HL-60 (cell line): ENCODE results near the gene BMP6.

Source experiments
- DNase-seq, 2 experiments: peaks; one replicate each; pipeline ENCODE4 v3.0.0-alpha.2; 2010 to 2020; ENCODE audit warnings: low read depth in 1 of 2, low spot score in 1 of 2
- H3K27ac ChIP-seq: fragments of 250-450 bp; sonication (Bioruptor Pico); replicated peaks from 2 replicates; pipeline ENCODE4 v1.5.1; 2020; ENCODE audit warnings: mild to moderate bottlenecking, moderate library complexity
- H3K27me3 ChIP-seq: fragments of 250-450 bp; sonication (Bioruptor Pico); 2 replicates; pipeline ENCODE4 v1.5.1; 2021; ENCODE audit warnings: mild to moderate bottlenecking, moderate library complexity; ENCODE audit not compliant: insufficient read depth, poor library complexity, severe bottlenecking
- H3K4me3 ChIP-seq: replicated peaks from 2 replicates; pipeline ENCODE4 v1.5.1; 2011; ENCODE audit warnings: mild to moderate bottlenecking, control low read depth, low read length; ENCODE audit not compliant: insufficient read depth
- CTCF ChIP-seq: IDR thresholded peaks from one replicate; pipeline ENCODE4 v1.5.1; 2011; ENCODE audit warnings: low read length, control low read depth, inconsistent platforms; ENCODE audit not compliant: insufficient read depth
- GABPA ChIP-seq: IDR thresholded peaks from 2 replicates; pipeline ENCODE4 v1.6.1; 2012; ENCODE audit warnings: low read depth
- POLR2AphosphoS5 ChIP-seq: IDR thresholded peaks from 2 replicates; pipeline ENCODE4 v1.6.1; 2012; ENCODE audit warnings: low read depth
- REST ChIP-seq: IDR thresholded peaks from 2 replicates; pipeline ENCODE4 v1.6.1; 2012; ENCODE audit warnings: low read depth; ENCODE audit not compliant: insufficient replicate concordance
- SPI1 ChIP-seq: IDR thresholded peaks from 2 replicates; pipeline ENCODE4 v1.6.1; 2012; ENCODE audit warnings: low read depth, mild to moderate bottlenecking, borderline replicate concordance

Gene BMP6

GRCh38 chr6:7691675-7692452 lies 34.0 kb upstream of the BMP6 start:
- TF ChIP-seq REST (no peak), SPI1 (no peak), GABPA (no peak), POLR2AphosphoS5 (no peak), CTCF (no peak)
- Histone ChIP-seq H3K27me3 (no peaks in the 10 kb centered on the region), H3K27ac (no peak overlapping the region), H3K4me3 (no peak overlapping the region)
- DNase-seq = no peak

GRCh38 chr6:7692453-7692784 lies 33.5 kb upstream of the BMP6 start:
- no peak overlapping the region for H3K4me3 ChIP-seq
- H3K27ac ChIP-seq = no peak overlapping the region
- H3K27me3 ChIP-seq = no peaks in the 10 kb centered on the region
- no peak for DNase-seq
- TF ChIP-seq GABPA (no peak), CTCF (no peak), REST (no peak), POLR2AphosphoS5 (no peak), SPI1 (no peak)

GRCh38 chr6:7693827-7694226 lies 32.1 kb upstream of the BMP6 start:
- H3K27ac ChIP-seq = no peak overlapping the region
- TF ChIP-seq POLR2AphosphoS5 (no peak), CTCF (no peak), SPI1 (no peak), GABPA (no peak), REST (no peak)
- DNase-seq = no peak
- H3K4me3 ChIP-seq = no peak overlapping the region
- H3K27me3 ChIP-seq = no peaks in the 10 kb centered on the region
